NOMO-1 treated with dmso at 0.1 percent for 144 hours (cell line): ENCODE measurements around the gene ZNF436.
"Not testable (repeated sequence)": the region's sequence is repeated elsewhere in the genome, so short reads cannot be mapped to it uniquely, and the experiment has no call there.

Source experiments
- DNase-seq: peaks from one replicate; lab custom pipeline; 2025; ENCODE audit not compliant: unreplicated experiment; lab: John Stamatoyannopoulos, UW

The ZNF436 gene

DNA sequence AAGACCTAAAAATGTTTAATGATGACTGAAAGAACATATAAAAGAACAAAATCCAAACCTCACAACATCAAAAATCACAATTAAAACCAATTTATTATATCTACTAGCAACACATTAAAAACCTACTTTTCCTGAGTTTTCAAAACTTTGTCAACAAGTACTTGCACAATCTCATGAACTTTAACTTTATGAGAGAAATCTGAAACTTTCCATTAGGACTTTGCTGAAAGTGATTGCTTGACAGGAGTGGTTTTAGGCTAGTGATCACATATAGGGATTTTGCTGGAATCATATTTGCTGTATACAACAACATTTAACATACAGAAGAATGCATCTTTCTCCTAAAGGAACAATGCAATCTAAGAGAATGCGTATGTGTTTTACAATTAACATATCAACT is 38.8 kb downstream of the ZNF436 start:
- no peak for DNase-seq

DNA sequence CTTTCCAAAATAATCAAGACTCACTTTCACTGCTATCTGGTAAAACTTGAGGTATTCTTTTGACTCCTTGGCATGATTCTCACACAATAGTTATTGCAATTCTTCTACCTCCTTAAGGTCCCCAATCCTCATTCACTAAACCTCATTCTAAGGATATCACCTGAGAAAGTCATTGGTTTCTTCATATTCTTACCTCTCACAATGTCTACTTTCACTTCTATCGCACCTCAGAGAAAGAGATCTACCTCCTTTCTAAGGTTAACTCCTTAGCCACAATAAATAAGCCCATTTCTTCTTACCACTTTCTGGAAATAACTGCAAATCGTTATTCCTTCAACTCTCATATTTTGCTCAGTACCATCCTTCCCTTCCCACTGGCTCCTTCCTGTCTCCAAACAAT is 44.2 kb downstream of the ZNF436 start:
- DNase-seq: no peak

DNA sequence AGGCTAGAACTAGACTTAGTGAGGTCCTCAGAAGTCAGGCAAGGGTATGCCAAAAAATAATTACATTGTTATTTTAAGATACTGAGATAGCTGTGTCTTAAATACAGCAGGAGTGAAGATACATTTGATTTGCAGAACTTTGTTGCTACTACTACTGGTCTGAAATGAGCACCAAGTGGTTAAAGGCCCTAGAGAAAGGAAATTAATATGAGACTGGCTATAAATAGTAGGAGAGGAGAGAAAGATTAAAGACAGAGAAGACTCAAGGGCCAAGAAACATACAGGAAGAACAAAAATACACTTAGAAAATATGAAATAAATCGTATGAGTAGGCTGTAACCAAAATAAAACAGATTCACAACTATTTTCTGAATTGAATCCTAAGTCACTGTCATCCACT is 46.9 kb downstream of the ZNF436 start:
- no peak for DNase-seq

GRCh38 chr1:23310280-23310679 is 59.4 kb downstream of the ZNF436 start:
- DNase-seq: not testable (repeated sequence)
